ENCODE data around the gene DBH.

Gene DBH

DNA sequence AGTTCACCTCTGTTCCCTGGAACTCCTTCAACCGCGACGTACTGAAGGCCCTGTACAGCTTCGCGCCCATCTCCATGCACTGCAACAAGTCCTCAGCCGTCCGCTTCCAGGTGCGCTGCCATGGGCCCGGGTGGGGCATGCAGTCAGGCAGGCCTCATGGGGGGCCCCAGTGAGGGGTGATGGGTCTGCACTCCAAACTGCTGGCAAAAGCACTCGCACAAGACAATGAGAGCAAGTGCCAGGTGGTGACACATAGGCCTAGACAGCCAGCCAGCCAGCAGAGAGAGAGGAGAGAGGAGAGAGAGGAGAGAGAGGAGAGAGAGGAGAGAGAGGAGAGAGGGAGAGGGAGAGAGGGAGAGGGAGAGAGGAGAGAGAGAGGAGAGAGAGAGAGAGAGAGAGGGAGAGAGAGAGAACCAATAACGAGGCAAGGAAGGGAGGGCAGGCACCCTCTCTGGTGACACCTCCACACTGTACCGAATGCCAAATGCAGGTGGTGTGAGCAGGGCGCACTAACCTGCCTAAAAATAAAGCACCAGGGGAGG is 21.0 kb downstream of the DBH start:
- no CpG with 5 or more reads among the region's 13 CpGs for WGBS, 2 donors (ENCODE audit: extremely low coverage in 2 of 2, insufficient read length in 2 of 2, insufficient replicate concordance in 1 of 2)
- peak overlapping the region; percentile 4 for H3K18ac ChIP-seq (ENCODE audit: low read length)
- no peak overlapping the region for H2AK5ac ChIP-seq (ENCODE audit: low read depth, low read length)
- H2BK15ac ChIP-seq (ENCODE audit: low read length): no peak overlapping the region
- H3K9ac ChIP-seq (ENCODE audit: low read depth, low read length, poor library complexity): no peak overlapping the region
- H3K79me1 ChIP-seq (ENCODE audit: low read depth, low read length): no peaks in the 10 kb centered on the region
- H2BK120ac ChIP-seq (ENCODE audit: low read depth, low read length): no peak overlapping the region
- H2BK5ac ChIP-seq (ENCODE audit: low read length): no peak overlapping the region
- no peak for DNase-seq (ENCODE audit: low spot score)
- peaks cover 14 to 17% of the 10 kb centered on the region in 2 donors for H3K4me1 ChIP-seq (ENCODE audit: control insufficient read depth in 2 of 2, insufficient read depth in 1 of 2, low read depth in 1 of 2, low read length in 2 of 2)
- peak overlapping the region; percentile 58 for H3K23ac ChIP-seq (ENCODE audit: low read depth, low read length, poor library complexity)
- no peak overlapping the region for H3K4me3 ChIP-seq (ENCODE audit: low read length in 2 of 2)
- no peak overlapping the region for H4K91ac ChIP-seq (ENCODE audit: low read depth, low read length, poor library complexity)
- no peak overlapping the region for H3K4me2 ChIP-seq (ENCODE audit: insufficient read depth, low read length, poor library complexity, severe bottlenecking)
- no peak overlapping the region for H4K8ac ChIP-seq (ENCODE audit: low read depth, low read length)
- H3K9me3 ChIP-seq (replicated peaks in 1 of 2; ENCODE audit: control insufficient read depth in 2 of 2, insufficient read depth in 1 of 2, low read depth in 1 of 2, low read length in 2 of 2): no peaks in the 10 kb centered on the region
- no peak overlapping the region for H3K27ac ChIP-seq (replicated peaks; ENCODE audit: low read length)
- H3K36me3 ChIP-seq (replicated peaks in 1 of 2; ENCODE audit: control insufficient read depth in 2 of 2, insufficient read depth in 2 of 2, low read length in 2 of 2): no peaks in the 10 kb centered on the region
- no peak overlapping the region for H3K4ac ChIP-seq (ENCODE audit: low read length)
- H3K27me3 ChIP-seq (ENCODE audit: control insufficient read depth in 3 of 3, insufficient read depth in 3 of 3, low read depth in 1 of 3, low read length in 3 of 3): peaks cover 0 to 66% (median 10%) of the 10 kb centered on the region in 3 experiments
- H2BK12ac ChIP-seq (ENCODE audit: low read length): no peak overlapping the region
- no peak overlapping the region for H2AFZ ChIP-seq (ENCODE audit: low read length)
- no peak overlapping the region for H3K14ac ChIP-seq (ENCODE audit: low read length)

DNA sequence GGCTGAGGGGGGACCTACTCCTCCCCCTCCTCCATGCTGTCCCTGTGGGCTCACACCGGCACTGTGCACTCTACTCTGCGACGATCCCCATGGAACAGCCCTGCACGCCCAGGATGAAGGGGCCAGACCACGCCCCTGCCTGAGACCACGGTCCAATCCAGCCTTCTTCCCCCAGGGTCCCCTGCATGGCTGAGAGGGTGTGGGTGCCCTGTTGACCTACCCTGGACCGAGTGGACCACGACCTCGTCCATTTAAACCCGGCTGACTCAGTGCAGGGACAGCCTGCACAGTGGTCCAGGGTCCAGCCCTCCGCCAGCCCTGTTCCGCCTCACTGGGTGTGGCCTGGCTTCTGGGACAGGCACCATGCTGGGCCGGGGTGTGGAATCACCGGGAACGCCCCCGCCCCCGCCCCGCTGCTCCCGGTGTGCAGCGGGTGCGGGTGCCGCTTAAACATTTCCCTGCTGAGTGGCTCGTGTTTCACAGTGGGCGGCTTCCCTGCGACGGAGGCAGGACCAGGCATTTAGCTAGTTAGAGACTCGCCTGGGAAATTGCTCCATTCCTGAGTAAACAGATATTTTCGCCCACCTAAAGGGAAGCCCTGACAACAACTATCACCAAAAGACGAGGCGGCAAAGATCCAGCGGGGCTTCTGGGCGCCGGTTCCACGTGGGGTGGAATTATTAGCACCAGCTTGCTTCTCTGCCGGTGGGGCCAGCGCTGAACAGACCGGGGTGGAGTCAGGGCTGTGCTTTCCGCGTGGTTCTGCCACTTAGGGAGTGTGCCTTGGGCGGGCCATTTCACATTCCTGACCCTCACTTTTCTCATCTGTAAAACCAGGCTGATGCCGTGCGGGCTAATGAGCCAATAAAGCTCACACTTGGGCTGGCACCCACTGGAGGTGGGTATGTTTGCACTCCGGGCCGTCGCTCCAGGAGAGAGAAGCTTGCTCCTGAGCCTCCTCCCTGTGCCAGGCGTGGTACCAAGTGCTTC is 22.6 kb downstream of the DBH start:
- H3K9ac ChIP-seq (ENCODE audit: low read depth, low read length, poor library complexity): no peak overlapping the region
- peak overlapping the region; percentile 38 for H2BK15ac ChIP-seq (ENCODE audit: low read length)
- DNase-seq (ENCODE audit: low spot score): peak; percentile 37
- H3K4ac ChIP-seq (ENCODE audit: low read length): no peak overlapping the region
- H3K79me1 ChIP-seq (ENCODE audit: low read depth, low read length): no peaks in the 10 kb centered on the region
- H2AK5ac ChIP-seq (ENCODE audit: low read depth, low read length): peak overlapping the region; percentile 88
- no peaks in the 10 kb centered on the region for H3K36me3 ChIP-seq (replicated peaks in 1 of 2; ENCODE audit: control insufficient read depth in 2 of 2, insufficient read depth in 2 of 2, low read length in 2 of 2)
- peak overlapping the region; percentile 87 for H3K23ac ChIP-seq (ENCODE audit: low read depth, low read length, poor library complexity)
- H3K4me2 ChIP-seq (ENCODE audit: insufficient read depth, low read length, poor library complexity, severe bottlenecking): peak overlapping the region; percentile 63
- H3K4me3 ChIP-seq (ENCODE audit: low read length in 2 of 2): peak overlapping the region in 1 of 2 donors; percentile 58
- H3K27me3 ChIP-seq (ENCODE audit: control insufficient read depth in 3 of 3, insufficient read depth in 3 of 3, low read depth in 1 of 3, low read length in 3 of 3): peaks cover 0 to 59% (median 10%) of the 10 kb centered on the region in 3 experiments
- H3K9me3 ChIP-seq (replicated peaks in 1 of 2; ENCODE audit: control insufficient read depth in 2 of 2, insufficient read depth in 1 of 2, low read depth in 1 of 2, low read length in 2 of 2): no peaks in the 10 kb centered on the region
- peak overlapping the region; percentile 84 for H3K18ac ChIP-seq (ENCODE audit: low read length)
- H3K14ac ChIP-seq (ENCODE audit: low read length): peak overlapping the region; percentile 49
- peak overlapping the region; percentile 21 for H2AFZ ChIP-seq (ENCODE audit: low read length)
- WGBS, 2 donors (ENCODE audit: extremely low coverage in 2 of 2, insufficient read length in 2 of 2, insufficient replicate concordance in 1 of 2): no CpG with 5 or more reads among the region's 46 CpGs
- no peak overlapping the region for H3K27ac ChIP-seq (replicated peaks; ENCODE audit: low read length)
- no peak overlapping the region for H2BK12ac ChIP-seq (ENCODE audit: low read length)
- no peak overlapping the region for H4K91ac ChIP-seq (ENCODE audit: low read depth, low read length, poor library complexity)
- H2BK120ac ChIP-seq (ENCODE audit: low read depth, low read length): peak overlapping the region; percentile 19
- no peak overlapping the region for H4K8ac ChIP-seq (ENCODE audit: low read depth, low read length)
- peak overlapping the region; percentile 36 for H2BK5ac ChIP-seq (ENCODE audit: low read length)
- peaks cover 14 to 17% of the 10 kb centered on the region in 2 donors for H3K4me1 ChIP-seq (ENCODE audit: control insufficient read depth in 2 of 2, insufficient read depth in 1 of 2, low read depth in 1 of 2, low read length in 2 of 2)

DNA sequence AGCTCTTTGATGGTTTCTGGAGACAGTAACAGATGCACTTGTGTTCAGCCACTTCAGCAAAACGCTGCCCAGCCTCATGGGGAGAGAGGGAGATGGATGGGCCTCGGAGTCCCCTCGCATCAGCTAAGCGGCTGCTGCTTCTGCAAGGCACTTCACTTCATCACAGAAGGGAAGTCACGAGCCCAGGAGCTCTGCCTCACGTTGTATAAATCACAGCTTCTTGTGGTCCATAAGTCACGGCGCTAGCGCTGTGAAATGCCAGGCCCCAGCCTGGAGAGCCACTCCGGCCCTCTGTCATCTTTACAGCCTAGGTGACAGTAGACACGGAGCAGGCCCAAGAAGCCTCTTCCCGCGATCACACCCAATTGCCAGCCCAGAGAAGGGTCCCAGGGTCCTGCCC is 23.4 kb downstream of the DBH start:
- Histone ChIP-seq H3K4me1 (ENCODE audit: control insufficient read depth in 2 of 2, insufficient read depth in 1 of 2, low read depth in 1 of 2, low read length in 2 of 2) (peaks cover 14 to 17% of the 10 kb centered on the region in 2 donors), H2BK15ac (ENCODE audit: low read length) (no peak overlapping the region), H3K27ac (replicated peaks; ENCODE audit: low read length) (no peak overlapping the region), H3K23ac (ENCODE audit: low read depth, low read length, poor library complexity) (no peak overlapping the region), H2AK5ac (ENCODE audit: low read depth, low read length) (no peak overlapping the region), H4K8ac (ENCODE audit: low read depth, low read length) (no peak overlapping the region), H3K9me3 (replicated peaks in 1 of 2; ENCODE audit: control insufficient read depth in 2 of 2, insufficient read depth in 1 of 2, low read depth in 1 of 2, low read length in 2 of 2) (no peaks in the 10 kb centered on the region), H3K18ac (ENCODE audit: low read length) (peak overlapping the region; percentile 63), H4K91ac (ENCODE audit: low read depth, low read length, poor library complexity) (no peak overlapping the region), H3K4me2 (ENCODE audit: insufficient read depth, low read length, poor library complexity, severe bottlenecking) (no peak overlapping the region), H3K4ac (ENCODE audit: low read length) (no peak overlapping the region), H3K9ac (ENCODE audit: low read depth, low read length, poor library complexity) (no peak overlapping the region), H3K14ac (ENCODE audit: low read length) (peak overlapping the region; percentile 23), H2AFZ (ENCODE audit: low read length) (no peak overlapping the region), H3K4me3 (ENCODE audit: low read length in 2 of 2) (no peak overlapping the region), H3K36me3 (replicated peaks in 1 of 2; ENCODE audit: control insufficient read depth in 2 of 2, insufficient read depth in 2 of 2, low read length in 2 of 2) (no peaks in the 10 kb centered on the region), H2BK12ac (ENCODE audit: low read length) (no peak overlapping the region), H2BK120ac (ENCODE audit: low read depth, low read length) (no peak overlapping the region), H3K27me3 (ENCODE audit: control insufficient read depth in 3 of 3, insufficient read depth in 3 of 3, low read depth in 1 of 3, low read length in 3 of 3) (peaks cover 0 to 55% (median 10%) of the 10 kb centered on the region in 3 experiments), H3K79me1 (ENCODE audit: low read depth, low read length) (no peaks in the 10 kb centered on the region), H2BK5ac (ENCODE audit: low read length) (peak overlapping the region; percentile 11)
- no peak for DNase-seq (ENCODE audit: low spot score)
- no CpG with 5 or more reads among the region's 13 CpGs for WGBS, 2 donors (ENCODE audit: extremely low coverage in 2 of 2, insufficient read length in 2 of 2, insufficient replicate concordance in 1 of 2)

All from neuronal stem cell (in vitro differentiated cells).